AG09319 (cell line): ENCODE data around the gene FGGY.

Source experiments
- DNase-seq: peaks from one replicate; pipeline ENCODE4 v3.0.0-alpha.2; 2010; ENCODE audit warnings: low read depth; ENCODE audit errors: extremely low read depth
- CTCF ChIP-seq: IDR thresholded peaks from 2 replicates; pipeline ENCODE4 v1.5.1; 2011; ENCODE audit warnings: low read depth, mild to moderate bottlenecking, inconsistent platforms, low read length, moderate library complexity

FGGY gene

DNA sequence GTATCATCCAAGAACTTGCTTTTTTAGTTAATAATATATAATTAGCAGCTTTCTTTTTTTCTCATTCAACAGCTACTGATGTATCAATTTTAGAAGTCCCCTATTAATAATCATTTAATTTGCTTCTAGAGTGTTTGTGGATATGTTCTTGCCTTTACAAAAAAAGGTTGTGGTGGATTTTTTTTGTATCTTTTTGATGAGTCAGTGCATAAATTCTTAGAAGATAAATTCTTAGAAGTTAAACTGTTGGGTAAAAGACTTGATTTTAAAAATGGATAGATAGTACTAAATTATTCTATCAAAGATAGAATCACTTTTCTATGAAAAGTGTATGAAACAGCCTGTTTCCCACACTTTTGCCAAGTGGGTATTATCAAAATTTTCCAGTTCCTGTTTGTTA, 11.9 kb downstream of the FGGY start:
- TF ChIP-seq CTCF: no peak
- no peak for DNase-seq

GRCh38 chr1:59309392-59309791, 12.5 kb downstream of the FGGY start:
- TF ChIP-seq CTCF: no peak
- DNase-seq: no peak

DNA sequence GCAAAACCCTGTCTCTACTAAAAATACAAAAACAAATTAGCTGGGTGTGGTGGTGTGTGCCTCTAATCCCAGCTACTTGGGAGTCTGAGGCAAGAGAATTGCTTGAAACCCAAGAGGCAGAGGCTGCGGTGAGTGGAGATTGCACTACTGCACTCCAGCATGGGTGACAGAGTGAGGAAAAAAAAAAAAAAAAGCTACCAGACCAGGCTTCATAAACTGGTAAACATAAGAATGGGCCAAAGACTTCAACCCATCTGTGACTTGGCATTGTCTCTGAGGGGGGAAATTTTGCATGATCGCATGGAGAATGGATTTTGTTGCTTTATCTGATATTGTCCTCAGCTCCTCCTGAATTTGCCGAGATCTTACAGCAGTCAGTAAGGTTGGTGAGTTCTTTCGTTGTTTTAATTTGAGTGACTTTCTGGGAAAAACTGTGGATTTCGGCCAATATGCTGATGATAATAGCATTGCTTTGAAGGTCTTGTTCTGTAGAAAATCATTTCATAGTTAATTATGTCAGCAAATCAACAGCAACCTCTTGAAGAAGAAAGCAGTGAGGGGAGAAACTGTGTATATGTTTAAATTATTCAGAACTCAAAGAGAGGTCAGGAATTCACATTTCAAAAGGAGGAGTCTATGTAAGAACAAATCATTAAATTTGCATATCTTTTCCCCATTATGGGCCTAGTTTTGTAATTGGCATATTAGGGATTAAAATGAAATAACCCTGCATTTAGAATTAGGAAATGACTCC, 13.1 kb downstream of the FGGY start:
- DNase-seq: no peak
- TF ChIP-seq CTCF: no peak

DNA sequence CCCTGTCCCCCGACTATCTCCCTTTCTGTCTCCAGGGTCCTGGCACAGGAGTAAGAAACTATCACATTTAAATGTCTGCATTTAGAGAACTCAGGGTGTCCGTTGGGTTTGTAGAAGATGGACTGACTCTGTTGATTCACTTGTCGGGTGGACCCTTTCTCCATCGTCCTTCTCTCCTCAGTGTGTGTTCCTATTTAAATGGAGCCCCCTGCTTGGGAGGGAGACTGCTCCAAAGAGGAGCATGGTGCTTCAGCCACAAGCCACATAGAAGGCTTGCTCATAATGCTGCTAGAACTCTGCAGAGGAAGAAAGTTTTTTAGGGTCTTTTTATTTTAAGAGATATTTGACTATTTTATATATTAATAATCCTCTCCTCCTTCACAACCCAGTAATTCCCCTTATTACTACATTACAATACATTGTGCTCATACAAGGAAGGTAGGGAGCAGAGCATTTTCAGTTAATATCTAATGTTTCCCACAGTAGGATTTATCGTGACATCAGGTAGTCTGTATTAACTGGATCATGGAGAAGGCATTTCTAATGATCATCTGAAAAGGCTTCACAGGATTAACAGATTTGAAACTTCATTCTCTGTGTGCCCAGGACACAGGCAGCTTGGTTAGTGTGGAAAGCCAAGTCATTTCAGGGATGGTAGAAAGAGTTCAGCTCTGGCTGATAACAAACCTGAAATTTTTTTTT, 13.8 kb downstream of the FGGY start:
- DNase-seq: no peak
- no peak for TF ChIP-seq CTCF

GRCh38 chr1:59314776-59315528, 18.1 kb downstream of the FGGY start:
- DNase-seq: no peak
- no peak for TF ChIP-seq CTCF

DNA sequence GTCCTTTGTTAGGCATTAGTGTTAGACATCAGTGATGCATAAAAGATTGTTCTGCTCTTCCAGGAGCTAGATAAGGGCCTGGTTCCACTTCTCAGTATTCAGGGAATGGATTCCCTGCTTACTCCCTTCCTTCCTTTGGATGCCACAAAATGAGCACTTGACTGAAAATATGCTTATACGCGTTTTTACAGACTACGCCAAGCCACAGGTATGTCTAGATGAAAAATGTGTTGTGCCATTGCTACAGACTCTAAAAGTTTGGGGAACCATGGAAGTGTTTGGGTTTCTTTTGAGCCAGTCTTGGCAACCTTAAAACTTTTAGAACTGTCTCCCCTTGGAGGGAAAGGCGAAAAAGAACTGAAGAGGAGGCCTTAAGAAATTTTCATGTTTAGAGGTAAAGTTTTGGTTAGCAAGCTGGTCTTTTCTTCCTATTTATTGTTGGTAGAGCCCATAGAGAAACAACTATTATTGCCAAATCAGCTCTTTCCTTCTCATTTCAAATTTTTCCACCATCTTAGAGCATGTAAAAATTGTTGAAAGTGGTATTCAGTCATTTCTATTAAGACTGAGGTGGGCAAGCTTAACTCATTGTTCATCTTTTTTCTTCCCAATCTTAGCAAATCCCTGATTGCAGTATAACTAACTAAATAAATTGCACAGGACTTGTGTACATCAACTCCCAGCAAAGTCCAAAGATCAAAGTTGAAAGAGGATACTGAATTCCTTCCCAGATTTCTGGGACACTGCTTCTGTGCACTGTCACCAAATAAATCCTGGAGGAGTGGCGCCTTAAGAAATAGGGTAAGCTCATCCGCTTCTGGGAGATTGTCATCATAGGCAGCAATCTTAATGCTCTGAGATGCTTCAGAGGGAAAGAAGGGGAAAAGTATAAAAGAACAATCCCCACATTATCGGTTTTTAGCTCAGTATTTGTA, 18.9 kb downstream of the FGGY start:
- no peak for DNase-seq
- TF ChIP-seq CTCF: no peak
